ENCODE results near the gene GNG4.

- TF ChIP-seq CTCF (conservative IDR thresholded peaks at IDR 0.05 in 1 of 2, IDR thresholded peaks at IDR 0.05 in 1 of 2; ENCODE audit: low read depth in 1 of 2, low read length in 2 of 2) (no peak), EZH2 (IDR thresholded peaks at IDR 0.05; ENCODE audit: low read length, missing control alignments) (no peak)
Measured at GRCh38 chr1:235595079-235595478, 54.5 kb downstream of the GNG4 start.
